Measurements from ENCODE around the gene CCDC88B. TPM values are rescaled to one million over a fixed set of nuclear protein-coding genes. Genes with fewer than 3 reads are reported as not detected.
A peak's percentile ranks its signal among the peaks of the same experiment; 100 is the strongest.

The CCDC88B gene
- total and polyA plus RNA-seq, 2 of the 8 experiments (the other 6 are each of a cell fraction or from before 2014, with no cell fraction given), result 5.9 to 12.5 TPM

DNA sequence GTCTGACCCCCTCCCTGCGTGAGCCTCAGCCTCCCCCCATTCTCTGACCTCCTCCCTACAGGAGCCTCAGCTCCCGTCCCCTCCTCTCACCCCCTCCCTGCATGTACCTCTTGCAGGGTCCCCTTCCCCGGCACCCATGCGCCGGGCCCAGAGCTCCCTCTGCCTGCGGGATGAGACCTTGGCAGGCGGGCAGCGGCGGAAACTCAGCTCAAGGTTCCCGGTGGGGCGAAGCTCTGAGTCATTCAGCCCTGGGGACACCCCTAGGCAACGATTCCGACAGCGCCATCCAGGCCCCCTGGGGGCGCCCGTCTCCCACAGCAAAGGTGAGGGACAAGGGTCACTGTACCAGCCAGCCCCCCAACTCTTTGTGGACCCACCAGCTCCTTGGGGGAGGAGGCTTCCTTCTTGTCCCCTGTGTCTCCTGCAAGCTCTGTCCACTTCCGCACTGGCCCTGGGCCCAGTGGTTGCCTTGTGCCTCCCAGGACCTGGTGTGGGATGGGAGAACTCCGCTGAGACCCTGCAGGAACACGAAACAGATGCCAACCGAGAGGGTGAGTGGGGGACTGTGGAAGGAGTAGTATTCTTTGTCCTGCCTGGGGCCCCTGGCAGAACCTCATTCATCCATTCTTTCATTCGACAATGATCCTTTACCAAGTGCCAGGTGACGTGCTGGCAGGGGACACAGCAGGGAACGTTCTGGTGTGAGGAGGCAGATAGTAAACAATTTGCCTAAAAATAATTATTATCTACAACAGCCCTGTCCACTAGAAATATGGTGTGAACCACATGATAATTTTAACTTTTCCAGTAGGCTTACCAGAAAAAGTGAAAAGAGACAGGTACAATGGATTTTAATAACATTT, 15.3 kb downstream of the CCDC88B start:
- no peak overlapping the region for H2AFZ ChIP-seq (ENCODE audit: low read length)
- H2AK5ac ChIP-seq (ENCODE audit: low read depth, low read length), result no peak overlapping the region
- H2BK20ac ChIP-seq (ENCODE audit: low read length), result no peak overlapping the region
- H3K79me2 ChIP-seq (ENCODE audit: control insufficient read depth in 1 of 2, insufficient read depth in 2 of 2, low read length in 2 of 2), result no peaks in the 10 kb centered on the region
- ChIA-PET CTCF (ENCODE audit: partially characterized antibody) (interaction anchor here (0.6 to 37.6 kb wide), 45 partner anchors 14 to 434 kb away, joined by 3 to 614 read pairs (median 4); partner anchors contain the start of genes CATSPERZ, CCDC88B, ESRRA and PRDX5), POLR2A (ENCODE audit: partially characterized antibody) (interaction anchor here (0.6 to 6.2 kb wide), 12 partner anchors 10 to 404 kb away, joined by 3 to 47 read pairs (median 6); partner anchors contain the start of genes ESRRA, PRDX5, PYGM and TRMT112)
- H3K27ac ChIP-seq (ENCODE audit: low read depth, low read length), result no peak overlapping the region
- peak overlapping the region; percentile 60; the same call in 1 of the 2 replicates for H3K18ac ChIP-seq (ENCODE audit: extremely low read depth, low read length)
- H2BK12ac ChIP-seq (ENCODE audit: low read depth, low read length), result peak overlapping the region; percentile 41; the same call in 1 of the 2 replicates
- peak overlapping the region in 2 of 4 experiments; percentile 10 to 29; a peak in 1 of 8 replicates for H3K4me3 ChIP-seq (ENCODE audit: extremely low read depth in 1 of 4, insufficient read depth in 2 of 4, low read depth in 3 of 4, low read length in 4 of 4)
- no peak overlapping the region for H4K5ac ChIP-seq (ENCODE audit: insufficient read length, low read depth, low read length)
- no peak overlapping the region for H3K14ac ChIP-seq (ENCODE audit: insufficient read length)
- peaks cover 0 to 39% (median 29%) of the 10 kb centered on the region in 4 experiments; a peak in 6 of 7 replicates for H3K4me1 ChIP-seq (replicated peaks in 1 of 4; ENCODE audit: control insufficient read depth in 3 of 4, insufficient read depth in 4 of 4, low read length in 3 of 4)
- H3K36me3 ChIP-seq (ENCODE audit: control insufficient read depth in 2 of 4, insufficient read depth in 4 of 4, low read length in 3 of 4), result no peaks in the 10 kb centered on the region
- FAIRE-seq, result no peak
- H4K8ac ChIP-seq (ENCODE audit: extremely low read depth, insufficient read depth, low read length), result no peak overlapping the region
- no peak overlapping the region for H3K23ac ChIP-seq (ENCODE audit: insufficient read length)
- H3K9me3 ChIP-seq (ENCODE audit: insufficient read depth in 2 of 2, low read depth in 1 of 2, low read length in 1 of 2), result no peaks in the 10 kb centered on the region
- no peaks in the 10 kb centered on the region for H3K27me3 ChIP-seq (replicated peaks in 1 of 4; ENCODE audit: control insufficient read depth in 3 of 4, extremely low read depth in 1 of 4, insufficient read depth in 3 of 4, low read length in 3 of 4)
- 29% methylated on average over 20 of the region's 23 CpGs; no CpG with 5 or more reads in 1 of the 2 experiments for WGBS, 2 experiments (ENCODE audit: extremely low coverage in 1 of 2, insufficient coverage in 1 of 2, insufficient read length in 1 of 2, insufficient replicate concordance in 2 of 2, low coverage in 1 of 2, low lambda C conversion rate in 2 of 2, missing lambda C conversion rate in 1 of 2)
- DNase-seq (ENCODE audit: low read depth in 1 of 2, low spot score in 2 of 2), result peak; percentile 77 to 85
- no peak overlapping the region for H4K91ac ChIP-seq (replicated peaks; ENCODE audit: insufficient read length, low read length)
- H2BK15ac ChIP-seq (ENCODE audit: low read length), result no peak overlapping the region; the same call in 1 of the 2 replicates
- H4K20me1 ChIP-seq (replicated peaks in 1 of 2; ENCODE audit: control insufficient read depth in 1 of 2, insufficient read depth in 2 of 2, low read length in 2 of 2), result no peaks in the 10 kb centered on the region
- H3K23me2 ChIP-seq (ENCODE audit: low read depth, low read length), result peaks cover 7% of the 10 kb centered on the region; the same call in 1 of the 2 replicates
- no peak overlapping the region; a peak in 1 of 7 replicates for H3K9ac ChIP-seq (replicated peaks in 1 of 4; ENCODE audit: extremely low read depth in 1 of 4, low read depth in 3 of 4, low read length in 3 of 4)
- H3K4me2 ChIP-seq (ENCODE audit: insufficient read depth in 1 of 2, low read depth in 2 of 2, low read length in 2 of 2), result peak overlapping the region in 1 of 2 experiments; percentile 46; a peak in 3 of 4 replicates
- no peak overlapping the region; the same call in 1 of the 2 replicates for H2BK5ac ChIP-seq (ENCODE audit: low read depth, low read length)
- H3K56ac ChIP-seq (replicated peaks; ENCODE audit: insufficient read length, low read depth, low read length), result no peak overlapping the region
- H3K4ac ChIP-seq (replicated peaks; ENCODE audit: insufficient read length, low read depth, low read length), result no peak overlapping the region
- no peak overlapping the region for H2BK120ac ChIP-seq (replicated peaks; ENCODE audit: low read depth, low read length)
- H3K79me1 ChIP-seq (ENCODE audit: low read depth, low read length), result no peaks in the 10 kb centered on the region
- TF ChIP-seq, protein P1, sequence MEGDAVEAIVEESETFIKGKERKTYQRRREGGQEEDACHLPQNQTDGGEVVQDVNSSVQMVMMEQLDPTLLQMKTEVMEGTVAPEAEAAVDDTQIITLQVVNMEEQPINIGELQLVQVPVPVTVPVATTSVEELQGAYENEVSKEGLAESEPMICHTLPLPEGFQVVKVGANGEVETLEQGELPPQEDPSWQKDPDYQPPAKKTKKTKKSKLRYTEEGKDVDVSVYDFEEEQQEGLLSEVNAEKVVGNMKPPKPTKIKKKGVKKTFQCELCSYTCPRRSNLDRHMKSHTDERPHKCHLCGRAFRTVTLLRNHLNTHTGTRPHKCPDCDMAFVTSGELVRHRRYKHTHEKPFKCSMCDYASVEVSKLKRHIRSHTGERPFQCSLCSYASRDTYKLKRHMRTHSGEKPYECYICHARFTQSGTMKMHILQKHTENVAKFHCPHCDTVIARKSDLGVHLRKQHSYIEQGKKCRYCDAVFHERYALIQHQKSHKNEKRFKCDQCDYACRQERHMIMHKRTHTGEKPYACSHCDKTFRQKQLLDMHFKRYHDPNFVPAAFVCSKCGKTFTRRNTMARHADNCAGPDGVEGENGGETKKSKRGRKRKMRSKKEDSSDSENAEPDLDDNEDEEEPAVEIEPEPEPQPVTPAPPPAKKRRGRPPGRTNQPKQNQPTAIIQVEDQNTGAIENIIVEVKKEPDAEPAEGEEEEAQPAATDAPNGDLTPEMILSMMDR (IDR thresholded peaks at IDR 0.05; ENCODE audit: control extremely low read depth in 1 of 3, insufficient read depth in 1 of 3, low read depth in 1 of 3, low read length in 3 of 3), result peak in 2 of 3 experiments; percentile 86 to 91; a peak in 3 of 4 replicates
- TF ChIP-seq JUND (IDR thresholded peaks at IDR 0.05; ENCODE audit: low read length) (peak; percentile 74), BACH1 (IDR thresholded peaks at IDR 0.05; ENCODE audit: low read length) (peak; percentile 54; the same call in 1 of the 2 replicates), RAD21 (IDR thresholded peaks at IDR 0.05 in 1 of 2, conservative IDR thresholded peaks at IDR 0.05 in 1 of 2; ENCODE audit: low read depth in 2 of 2, low read length in 2 of 2) (peak; percentile 80 to 86), MAFK (IDR thresholded peaks at IDR 0.05; ENCODE audit: low read depth, low read length) (no peak), CREB1 (IDR thresholded peaks at IDR 0.05) (peak; percentile 43; the same call in 1 of the 2 replicates)
- TF ChIP-seq, protein P2, sequence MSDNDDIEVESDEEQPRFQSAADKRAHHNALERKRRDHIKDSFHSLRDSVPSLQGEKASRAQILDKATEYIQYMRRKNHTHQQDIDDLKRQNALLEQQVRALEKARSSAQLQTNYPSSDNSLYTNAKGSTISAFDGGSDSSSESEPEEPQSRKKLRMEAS (IDR thresholded peaks at IDR 0.05), result peak; percentile 68

Data from H1 (cell line).